ENCODE data around the gene ATP5F1B. TPM values are rescaled to one million over a fixed set of nuclear protein-coding genes. Genes with fewer than 3 reads are reported as not detected.

Gene ATP5F1B
- total and polyA plus RNA-seq, 9 of the 15 experiments (the other 6 are each of a cell fraction or from before 2014, with no cell fraction given): 908 to 3,125 (median 1,482) TPM

DNA sequence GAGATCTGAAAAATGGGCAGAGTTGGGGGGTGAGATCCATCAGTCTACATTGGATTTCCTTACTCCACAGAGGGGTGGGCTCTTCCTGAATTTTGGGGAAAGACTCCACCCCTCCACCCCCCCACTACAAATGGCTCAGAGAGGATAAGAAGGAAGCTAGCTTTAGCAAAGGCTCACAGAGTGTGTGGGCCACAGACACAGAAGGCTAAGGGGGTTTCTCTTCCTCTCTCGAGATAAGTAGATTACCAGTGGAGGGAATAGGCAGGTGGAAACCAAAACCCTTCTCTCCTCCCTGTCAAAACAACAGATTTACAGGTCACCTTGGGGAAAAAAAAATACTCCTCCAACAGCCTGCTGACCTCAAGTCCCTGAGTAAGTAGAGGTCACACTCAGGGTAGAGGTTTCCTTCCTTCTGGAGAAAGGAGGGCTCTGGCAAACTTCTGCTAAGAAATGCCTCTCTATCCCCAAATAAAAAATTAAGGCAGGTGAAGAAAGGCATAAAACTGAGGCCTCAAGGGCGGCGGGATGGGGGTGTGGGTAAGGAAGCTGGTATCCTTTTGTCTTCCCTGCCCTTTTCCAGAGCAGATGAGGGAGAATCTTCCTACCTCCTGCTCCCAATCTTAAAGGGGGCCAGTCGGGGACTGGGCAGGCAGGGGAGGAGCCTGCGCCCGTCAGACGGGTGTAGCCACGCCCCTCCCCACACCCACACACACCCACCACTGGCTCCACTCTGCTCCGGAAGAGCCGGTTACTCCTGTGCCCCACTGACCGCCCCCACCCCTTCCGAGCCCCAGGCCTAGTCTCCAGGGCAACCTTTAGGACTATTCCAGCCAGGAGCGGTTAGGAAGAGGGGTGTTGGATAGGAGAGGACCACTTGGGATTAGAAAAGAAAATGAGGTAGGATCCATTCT is 13.7 kb downstream of the ATP5F1B start (continued):
- TF ChIP-seq, protein P1, sequence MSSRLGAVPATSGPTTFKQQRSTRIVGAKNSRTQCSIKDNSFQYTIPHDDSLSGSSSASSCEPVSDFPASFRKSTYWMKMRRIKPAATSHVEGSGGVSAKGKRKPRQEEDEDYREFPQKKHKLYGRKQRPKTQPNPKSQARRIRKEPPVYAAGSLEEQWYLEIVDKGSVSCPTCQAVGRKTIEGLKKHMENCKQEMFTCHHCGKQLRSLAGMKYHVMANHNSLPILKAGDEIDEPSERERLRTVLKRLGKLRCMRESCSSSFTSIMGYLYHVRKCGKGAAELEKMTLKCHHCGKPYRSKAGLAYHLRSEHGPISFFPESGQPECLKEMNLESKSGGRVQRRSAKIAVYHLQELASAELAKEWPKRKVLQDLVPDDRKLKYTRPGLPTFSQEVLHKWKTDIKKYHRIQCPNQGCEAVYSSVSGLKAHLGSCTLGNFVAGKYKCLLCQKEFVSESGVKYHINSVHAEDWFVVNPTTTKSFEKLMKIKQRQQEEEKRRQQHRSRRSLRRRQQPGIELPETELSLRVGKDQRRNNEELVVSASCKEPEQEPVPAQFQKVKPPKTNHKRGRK (tag; IDR thresholded peaks at IDR 0.05): no peak
- TF ChIP-seq TEAD2 (tag; IDR thresholded peaks at IDR 0.05) (no peak), NRF1 (conservative IDR thresholded peaks at IDR 0.05 in 1 of 2, IDR thresholded peaks at IDR 0.05 in 1 of 2) (peak; percentile 75 to 79), ELF4 (CRISPR knock-in tag; IDR thresholded peaks at IDR 0.05) (no peak), ZFP36 (IDR thresholded peaks at IDR 0.05; ENCODE audit: low read depth, low read length, partially characterized antibody) (no peak), ZNF146 (CRISPR knock-in tag; IDR thresholded peaks at IDR 0.05; ENCODE audit: unreplicated experiment) (no peak), POLR2A (conservative IDR thresholded peaks at IDR 0.05) (no peak), RFX1 (IDR thresholded peaks at IDR 0.05) (peak; percentile 72; the same call in 1 of the 2 replicates), RHOXF2B (CRISPR knock-in tag; conservative IDR thresholded peaks at IDR 0.05) (no peak), SPI1 (IDR thresholded peaks at IDR 0.05; ENCODE audit: borderline replicate concordance, low read depth, low read length) (no peak), GTF2E2 (tag; IDR thresholded peaks at IDR 0.05) (no peak), SLC30A9 (CRISPR knock-in tag; IDR thresholded peaks at IDR 0.05) (no peak), FOXA3 (CRISPR knock-in tag; conservative IDR thresholded peaks at IDR 0.05 in 1 of 2, IDR thresholded peaks at IDR 0.05 in 1 of 2) (no peak), MTA2 (IDR thresholded peaks at IDR 0.05; ENCODE audit: low read depth) (no peak), KAT7 (CRISPR knock-in tag; IDR thresholded peaks at IDR 0.05; ENCODE audit: borderline replicate concordance) (peak; percentile 62; the same call in 1 of the 2 replicates), NELFE (IDR thresholded peaks at IDR 0.05; ENCODE audit: insufficient read depth, insufficient read length) (no peak)
- TF ChIP-seq, protein P2, sequence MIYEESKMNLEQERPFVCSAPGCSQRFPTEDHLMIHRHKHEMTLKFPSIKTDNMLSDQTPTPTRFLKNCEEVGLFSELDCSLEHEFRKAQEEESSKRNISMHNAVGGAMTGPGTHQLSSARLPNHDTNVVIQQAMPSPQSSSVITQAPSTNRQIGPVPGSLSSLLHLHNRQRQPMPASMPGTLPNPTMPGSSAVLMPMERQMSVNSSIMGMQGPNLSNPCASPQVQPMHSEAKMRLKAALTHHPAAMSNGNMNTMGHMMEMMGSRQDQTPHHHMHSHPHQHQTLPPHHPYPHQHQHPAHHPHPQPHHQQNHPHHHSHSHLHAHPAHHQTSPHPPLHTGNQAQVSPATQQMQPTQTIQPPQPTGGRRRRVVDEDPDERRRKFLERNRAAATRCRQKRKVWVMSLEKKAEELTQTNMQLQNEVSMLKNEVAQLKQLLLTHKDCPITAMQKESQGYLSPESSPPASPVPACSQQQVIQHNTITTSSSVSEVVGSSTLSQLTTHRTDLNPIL (CRISPR knock-in tag; IDR thresholded peaks at IDR 0.05): no peak
- TF ChIP-seq, protein P3, sequence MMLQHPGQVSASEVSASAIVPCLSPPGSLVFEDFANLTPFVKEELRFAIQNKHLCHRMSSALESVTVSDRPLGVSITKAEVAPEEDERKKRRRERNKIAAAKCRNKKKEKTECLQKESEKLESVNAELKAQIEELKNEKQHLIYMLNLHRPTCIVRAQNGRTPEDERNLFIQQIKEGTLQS (IDR thresholded peaks at IDR 0.05): no peak; the same call in 1 of the 2 replicates
- TF ChIP-seq, protein P3 (CRISPR knock-in tag; conservative IDR thresholded peaks at IDR 0.05): no peak
- TF ChIP-seq, protein P4, sequence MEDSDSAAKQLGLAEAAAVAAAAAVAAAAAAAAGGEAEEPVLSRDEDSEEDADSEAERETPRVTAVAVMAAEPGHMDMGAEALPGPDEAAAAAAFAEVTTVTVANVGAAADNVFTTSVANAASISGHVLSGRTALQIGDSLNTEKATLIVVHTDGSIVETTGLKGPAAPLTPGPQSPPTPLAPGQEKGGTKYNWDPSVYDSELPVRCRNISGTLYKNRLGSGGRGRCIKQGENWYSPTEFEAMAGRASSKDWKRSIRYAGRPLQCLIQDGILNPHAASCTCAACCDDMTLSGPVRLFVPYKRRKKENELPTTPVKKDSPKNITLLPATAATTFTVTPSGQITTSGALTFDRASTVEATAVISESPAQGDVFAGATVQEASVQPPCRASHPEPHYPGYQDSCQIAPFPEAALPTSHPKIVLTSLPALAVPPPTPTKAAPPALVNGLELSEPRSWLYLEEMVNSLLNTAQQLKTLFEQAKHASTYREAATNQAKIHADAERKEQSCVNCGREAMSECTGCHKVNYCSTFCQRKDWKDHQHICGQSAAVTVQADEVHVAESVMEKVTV (CRISPR knock-in tag; IDR thresholded peaks at IDR 0.05): no peak
- TF ChIP-seq, protein P5, sequence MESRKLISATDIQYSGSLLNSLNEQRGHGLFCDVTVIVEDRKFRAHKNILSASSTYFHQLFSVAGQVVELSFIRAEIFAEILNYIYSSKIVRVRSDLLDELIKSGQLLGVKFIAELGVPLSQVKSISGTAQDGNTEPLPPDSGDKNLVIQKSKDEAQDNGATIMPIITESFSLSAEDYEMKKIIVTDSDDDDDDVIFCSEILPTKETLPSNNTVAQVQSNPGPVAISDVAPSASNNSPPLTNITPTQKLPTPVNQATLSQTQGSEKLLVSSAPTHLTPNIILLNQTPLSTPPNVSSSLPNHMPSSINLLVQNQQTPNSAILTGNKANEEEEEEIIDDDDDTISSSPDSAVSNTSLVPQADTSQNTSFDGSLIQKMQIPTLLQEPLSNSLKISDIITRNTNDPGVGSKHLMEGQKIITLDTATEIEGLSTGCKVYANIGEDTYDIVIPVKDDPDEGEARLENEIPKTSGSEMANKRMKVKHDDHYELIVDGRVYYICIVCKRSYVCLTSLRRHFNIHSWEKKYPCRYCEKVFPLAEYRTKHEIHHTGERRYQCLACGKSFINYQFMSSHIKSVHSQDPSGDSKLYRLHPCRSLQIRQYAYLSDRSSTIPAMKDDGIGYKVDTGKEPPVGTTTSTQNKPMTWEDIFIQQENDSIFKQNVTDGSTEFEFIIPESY (CRISPR knock-in tag; IDR thresholded peaks at IDR 0.05): no peak
